ENCODE results near the gene POLR1H. TPM values are rescaled to one million over a fixed set of nuclear protein-coding genes. Genes with fewer than 3 reads are reported as not detected.
"Not testable (repeated sequence)": the region's sequence is repeated elsewhere in the genome, so short reads cannot be mapped to it uniquely, and the experiment has no call there.

The POLR1H gene
- polyA plus RNA-seq = 45.1 TPM
- long read RNA-seq, donor 1, transcript ZNRD1-201 (4 exons, 864 nt) = major isoform, 9 of 18 reads
- long read RNA-seq, donor 1, transcript ZNRD1-202 (5 exons, 743 nt) = minor isoform, 6 of 18 reads
- long read RNA-seq, donor 1, partial matches to known transcripts = 0 of 18 reads
- long read RNA-seq, donor 1, other reads (novel, unspliced or antisense) = 0 of 18 reads
- long read RNA-seq, donor 2, transcript ZNRD1-201 (4 exons, 864 nt) = major isoform, 29 of 41 reads
- long read RNA-seq, donor 2, transcript ZNRD1-202 (5 exons, 743 nt) = minor isoform, 8 of 41 reads
- long read RNA-seq, donor 2, partial matches to known transcripts = 0 of 41 reads
- long read RNA-seq, donor 2, other reads (novel, unspliced or antisense) = 0 of 41 reads
- long read RNA-seq, donor 3, transcript ZNRD1-206 (2 exons, 3,672 nt) = minor isoform, 5 of 65 reads
- long read RNA-seq, donor 3, transcript ZNRD1-202 (5 exons, 743 nt) = minor isoform, 12 of 65 reads
- long read RNA-seq, donor 3, transcript ZNRD1-201 (4 exons, 864 nt) = major isoform, 47 of 65 reads
- long read RNA-seq, donor 3, partial matches to known transcripts = 0 of 65 reads
- long read RNA-seq, donor 3, other reads (novel, unspliced or antisense) = 0 of 65 reads
- long read RNA-seq, donor 4, transcript ZNRD1-201 (4 exons, 864 nt) = major isoform, 13 of 13 reads
- long read RNA-seq, donor 4, partial matches to known transcripts = 0 of 13 reads
- long read RNA-seq, donor 4, other reads (novel, unspliced or antisense) = 0 of 13 reads
- long read RNA-seq, donor 5, transcript ZNRD1-202 (5 exons, 743 nt) = minor isoform, 8 of 22 reads
- long read RNA-seq, donor 5, transcript ZNRD1-201 (4 exons, 864 nt) = major isoform, 12 of 22 reads
- long read RNA-seq, donor 5, partial matches to known transcripts = 0 of 22 reads
- long read RNA-seq, donor 5, other reads (novel, unspliced or antisense) = 0 of 22 reads
- long read RNA-seq, donor 6, transcript ZNRD1-202 (5 exons, 743 nt) = minor isoform, 16 of 49 reads
- long read RNA-seq, donor 6, transcript ZNRD1-201 (4 exons, 864 nt) = major isoform, 29 of 49 reads
- long read RNA-seq, donor 6, partial matches to known transcripts = 0 of 49 reads
- long read RNA-seq, donor 6, other reads (novel, unspliced or antisense) = 0 of 49 reads
- long read RNA-seq, donor 7, transcript ZNRD1-201 (4 exons, 864 nt) = major isoform, 15 of 25 reads
- long read RNA-seq, donor 7, transcript ZNRD1-202 (5 exons, 743 nt) = minor isoform, 9 of 25 reads
- long read RNA-seq, donor 7, partial matches to known transcripts = 0 of 25 reads
- long read RNA-seq, donor 7, other reads (novel, unspliced or antisense) = 0 of 25 reads
- long read RNA-seq, donor 8, transcript ZNRD1-202 (5 exons, 743 nt) = minor isoform, 16 of 64 reads
- long read RNA-seq, donor 8, transcript ZNRD1-201 (4 exons, 864 nt) = major isoform, 42 of 64 reads
- long read RNA-seq, donor 8, transcript ZNRD1-206 (2 exons, 3,672 nt) = minor isoform, 5 of 64 reads
- long read RNA-seq, donor 8, partial matches to known transcripts = 0 of 64 reads
- long read RNA-seq, donor 8, other reads (novel, unspliced or antisense) = 0 of 64 reads
- long read RNA-seq, donor 9, transcript ZNRD1-201 (4 exons, 864 nt) = major isoform, 29 of 48 reads
- long read RNA-seq, donor 9, transcript ZNRD1-202 (5 exons, 743 nt) = minor isoform, 16 of 48 reads
- long read RNA-seq, donor 9, partial matches to known transcripts = 0 of 48 reads
- long read RNA-seq, donor 9, other reads (novel, unspliced or antisense) = 0 of 48 reads
- long read RNA-seq, donor 10, transcript ZNRD1-201 (4 exons, 864 nt) = major isoform, 29 of 39 reads
- long read RNA-seq, donor 10, transcript ZNRD1-202 (5 exons, 743 nt) = minor isoform, 5 of 39 reads
- long read RNA-seq, donor 10, partial matches to known transcripts = 0 of 39 reads
- long read RNA-seq, donor 10, other reads (novel, unspliced or antisense) = 0 of 39 reads
- long read RNA-seq, donor 11, transcript ZNRD1-202 (5 exons, 743 nt) = minor isoform, 7 of 32 reads
- long read RNA-seq, donor 11, transcript ZNRD1-201 (4 exons, 864 nt) = major isoform, 21 of 32 reads
- long read RNA-seq, donor 11, partial matches to known transcripts = 0 of 32 reads
- long read RNA-seq, donor 11, other reads (novel, unspliced or antisense) = 0 of 32 reads

GRCh38 chr6:30061092-30061857 is at the start of gene POLR1H:
Gene POLR1H, plus strand, starts transcription at chr6:30061265. Its CDS starts 260 bp downstream, at chr6:30061525.
- DNase-seq = peak; percentile 97 to 98
- H3K27ac ChIP-seq (ENCODE audit: low read length) = peak within 1 kb of the TSS; percentile 96
- H3K4me1 ChIP-seq (ENCODE audit: control insufficient read depth, insufficient read depth, low read length) = peaks cover 18% of the 10 kb centered on the region
- WGBS (ENCODE audit: insufficient coverage, low lambda C conversion rate) = 0% methylated on average over 2 of the region's 48 CpGs
- H3K27me3 ChIP-seq (ENCODE audit: control insufficient read depth, insufficient read depth, low read length) = no peaks in the 10 kb centered on the region
- peaks cover 14% of the 10 kb centered on the region for H3K36me3 ChIP-seq (ENCODE audit: control insufficient read depth, insufficient read depth, low read length)
- H3K9me3 ChIP-seq (ENCODE audit: control insufficient read depth, low read depth, low read length) = no peaks in the 10 kb centered on the region
- H3K4me3 ChIP-seq (ENCODE audit: low read length) = peak within 1 kb of the TSS; percentile 68

- Histone ChIP-seq H3K9me3 (ENCODE audit: control insufficient read depth, low read depth, low read length) (no peaks in the 10 kb centered on the region), H3K4me1 (ENCODE audit: control insufficient read depth, insufficient read depth, low read length) (no peaks in the 10 kb centered on the region), H3K36me3 (ENCODE audit: control insufficient read depth, insufficient read depth, low read length) (no peaks in the 10 kb centered on the region), H3K27ac (ENCODE audit: low read length) (no peak overlapping the region), H3K4me3 (ENCODE audit: low read length) (no peak overlapping the region), H3K27me3 (ENCODE audit: control insufficient read depth, insufficient read depth, low read length) (peaks cover 12% of the 10 kb centered on the region)
- 0% methylated on average over 1 of the region's 13 CpGs for WGBS (ENCODE audit: insufficient coverage, low lambda C conversion rate)
- DNase-seq = no peak
Observed at GRCh38 chr6:30013291-30013922, 47.7 kb upstream of the POLR1H start.

GRCh38 chr6:30019819-30020218 is 41.2 kb upstream of the POLR1H start:
- Histone ChIP-seq H3K4me1 (ENCODE audit: control insufficient read depth, insufficient read depth, low read length) (no peaks in the 10 kb centered on the region), H3K4me3 (ENCODE audit: low read length) (no peak overlapping the region), H3K27me3 (ENCODE audit: control insufficient read depth, insufficient read depth, low read length) (no peaks in the 10 kb centered on the region), H3K36me3 (ENCODE audit: control insufficient read depth, insufficient read depth, low read length) (no peaks in the 10 kb centered on the region), H3K27ac (ENCODE audit: low read length) (no peak overlapping the region), H3K9me3 (ENCODE audit: control insufficient read depth, low read depth, low read length) (no peaks in the 10 kb centered on the region)
- DNase-seq = no peak
- no CpG with 5 or more reads among the region's 2 CpGs for WGBS (ENCODE audit: insufficient coverage, low lambda C conversion rate)

- no peak for DNase-seq
- H3K9me3 ChIP-seq (ENCODE audit: control insufficient read depth, low read depth, low read length) = no peaks in the 10 kb centered on the region
- H3K4me3 ChIP-seq (ENCODE audit: low read length) = no peak overlapping the region
- no peaks in the 10 kb centered on the region for H3K4me1 ChIP-seq (ENCODE audit: control insufficient read depth, insufficient read depth, low read length)
- H3K27ac ChIP-seq (ENCODE audit: low read length) = no peak overlapping the region
- whole genome bisulfite sequencing (ENCODE audit: insufficient coverage, low lambda C conversion rate) = no CpG with 5 or more reads among the region's 1 CpG
- H3K36me3 ChIP-seq (ENCODE audit: control insufficient read depth, insufficient read depth, low read length) = no peaks in the 10 kb centered on the region
- H3K27me3 ChIP-seq (ENCODE audit: control insufficient read depth, insufficient read depth, low read length) = no peaks in the 10 kb centered on the region
Observed at GRCh38 chr6:30020626-30021025, 40.4 kb upstream of the POLR1H start.

- Histone ChIP-seq H3K4me3 (ENCODE audit: low read length) (no peak overlapping the region), H3K27ac (ENCODE audit: low read length) (no peak overlapping the region), H3K27me3 (ENCODE audit: control insufficient read depth, insufficient read depth, low read length) (no peaks in the 10 kb centered on the region), H3K9me3 (ENCODE audit: control insufficient read depth, low read depth, low read length) (no peaks in the 10 kb centered on the region), H3K36me3 (ENCODE audit: control insufficient read depth, insufficient read depth, low read length) (no peaks in the 10 kb centered on the region), H3K4me1 (ENCODE audit: control insufficient read depth, insufficient read depth, low read length) (no peaks in the 10 kb centered on the region)
- DNase-seq = no peak
- WGBS (ENCODE audit: insufficient coverage, low lambda C conversion rate) = 100% methylated on average over 1 of the region's 3 CpGs
Observed at GRCh38 chr6:30022189-30022588, 38.9 kb upstream of the POLR1H start.

GRCh38 chr6:30022712-30023111 is 38.4 kb upstream of the POLR1H start:
- H3K27ac ChIP-seq (ENCODE audit: low read length); H3K27me3 ChIP-seq (ENCODE audit: control insufficient read depth, insufficient read depth, low read length); H3K36me3 ChIP-seq (ENCODE audit: control insufficient read depth, insufficient read depth, low read length); DNase-seq; H3K4me1 ChIP-seq (ENCODE audit: control insufficient read depth, insufficient read depth, low read length); H3K9me3 ChIP-seq (ENCODE audit: control insufficient read depth, low read depth, low read length); H3K4me3 ChIP-seq (ENCODE audit: low read length): not testable (repeated sequence)

- no CpG with 5 or more reads among the region's 1 CpG for WGBS (ENCODE audit: insufficient coverage, low lambda C conversion rate)
- H3K27ac ChIP-seq (ENCODE audit: low read length) = no peak overlapping the region
- H3K9me3 ChIP-seq (ENCODE audit: control insufficient read depth, low read depth, low read length) = no peaks in the 10 kb centered on the region
- H3K36me3 ChIP-seq (ENCODE audit: control insufficient read depth, insufficient read depth, low read length) = no peaks in the 10 kb centered on the region
- DNase-seq = peak; percentile 12 to 50
- H3K27me3 ChIP-seq (ENCODE audit: control insufficient read depth, insufficient read depth, low read length) = no peaks in the 10 kb centered on the region
- no peaks in the 10 kb centered on the region for H3K4me1 ChIP-seq (ENCODE audit: control insufficient read depth, insufficient read depth, low read length)
- no peak overlapping the region for H3K4me3 ChIP-seq (ENCODE audit: low read length)
Observed at GRCh38 chr6:30025186-30025585, 35.9 kb upstream of the POLR1H start.

- WGBS (ENCODE audit: insufficient coverage, low lambda C conversion rate) = 83% methylated on average over 1 of the region's 1 CpG
- no peaks in the 10 kb centered on the region for H3K27me3 ChIP-seq (ENCODE audit: control insufficient read depth, insufficient read depth, low read length)
- no peak overlapping the region for H3K4me3 ChIP-seq (ENCODE audit: low read length)
- no peaks in the 10 kb centered on the region for H3K9me3 ChIP-seq (ENCODE audit: control insufficient read depth, low read depth, low read length)
- no peaks in the 10 kb centered on the region for H3K4me1 ChIP-seq (ENCODE audit: control insufficient read depth, insufficient read depth, low read length)
- no peak overlapping the region for H3K27ac ChIP-seq (ENCODE audit: low read length)
- no peaks in the 10 kb centered on the region for H3K36me3 ChIP-seq (ENCODE audit: control insufficient read depth, insufficient read depth, low read length)
- no peak for DNase-seq
Observed at GRCh38 chr6:30029588-30029987, 31.5 kb upstream of the POLR1H start.

Data from large intestine (tissue), 12 donors.